Keratinocyte (primary cell): ENCODE measurements around the gene GRIN3A. TPM values are rescaled to one million over a fixed set of nuclear protein-coding genes. Genes with fewer than 3 reads are reported as not detected.

Source experiments
- DNase-seq: peaks from one replicate; pipeline ENCODE4 v3.0.0-alpha.2; 2011; ENCODE audit warnings: low read depth, missing footprints, low spot score
- FAIRE-seq: peaks from 2 replicates; lab custom pipeline; 2011; peaks lifted over from hg19 to GRCh38; lab: Jason Lieb, UNC
- H2AFZ ChIP-seq: 2 replicates; pipeline ENCODE4 v1.6.0; 2012; ENCODE audit warnings: low read length, control low read depth, inconsistent platforms; ENCODE audit not compliant: control insufficient read depth
- H3K27ac ChIP-seq: 2 replicates; pipeline ENCODE4 v1.5.1; 2011; ENCODE audit warnings: low read length; ENCODE audit not compliant: control insufficient read depth, insufficient read depth
- H3K27me3 ChIP-seq: 3 replicates; pipeline ENCODE4 v1.6.0; 2011; ENCODE audit warnings: low read length; ENCODE audit not compliant: control insufficient read depth, insufficient read depth; ENCODE audit errors: extremely low read depth
- H3K36me3 ChIP-seq, 2 experiments: 2 replicates in 1 of 2; 3 replicates in 1 of 2; pipeline ENCODE4 v1.5.1; 2011; ENCODE audit warnings: low read length in 2 of 2, mild to moderate bottlenecking in 1 of 2; ENCODE audit not compliant: control insufficient read depth in 2 of 2, insufficient read depth in 2 of 2; ENCODE audit errors: extremely low read depth in 1 of 2
- H3K4me1 ChIP-seq: 3 replicates; pipeline ENCODE4 v1.5.1; 2011; ENCODE audit warnings: low read length; ENCODE audit not compliant: control insufficient read depth, insufficient read depth; ENCODE audit errors: extremely low read depth
- H3K4me2 ChIP-seq: 3 replicates; pipeline ENCODE4 v1.6.0; 2011; ENCODE audit warnings: low read depth, low read length; ENCODE audit not compliant: control insufficient read depth, insufficient read depth; ENCODE audit errors: extremely low read depth
- H3K4me3 ChIP-seq, 3 experiments: fragments of 200-600 bp in 1 of 3; sonication (generic) in 1 of 3; 2 replicates in 2 of 3; 3 replicates in 1 of 3; pipeline ENCODE4 v1.5.1; 2011 to 2016; ENCODE audit warnings: low read length in 3 of 3, mild to moderate bottlenecking in 3 of 3, control low read depth in 2 of 3, inconsistent platforms in 1 of 3, low read depth in 1 of 3, mixed read lengths in 1 of 3, mixed run types in 1 of 3, moderate library complexity in 1 of 3; ENCODE audit not compliant: control insufficient read depth in 2 of 3, insufficient read depth in 2 of 3; ENCODE audit errors: extremely low read depth in 1 of 3
- H3K79me2 ChIP-seq: 2 replicates; pipeline ENCODE4 v1.6.0; 2012; ENCODE audit warnings: low read length; ENCODE audit not compliant: control insufficient read depth, insufficient read depth
- H3K9ac ChIP-seq: 3 replicates; pipeline ENCODE4 v1.6.0; 2011; ENCODE audit warnings: low read length; ENCODE audit not compliant: control insufficient read depth, insufficient read depth; ENCODE audit errors: extremely low read depth
- H3K9me1 ChIP-seq: 3 replicates; pipeline ENCODE4 v1.6.0; 2011; ENCODE audit warnings: low read length; ENCODE audit not compliant: control insufficient read depth, insufficient read depth; ENCODE audit errors: extremely low read depth
- H3K9me3 ChIP-seq: 2 replicates; pipeline ENCODE4 v1.5.1; 2012; ENCODE audit warnings: low read depth, low read length; ENCODE audit not compliant: control insufficient read depth
- H4K20me1 ChIP-seq: 3 replicates; pipeline ENCODE4 v1.6.0; 2011; ENCODE audit warnings: low read length; ENCODE audit not compliant: control insufficient read depth, insufficient read depth; ENCODE audit errors: extremely low read depth
- EZH2 ChIP-seq: IDR thresholded peaks from one replicate; pipeline ENCODE4 v1.6.1; 2012; ENCODE audit warnings: inconsistent platforms, mild to moderate bottlenecking, low read length, moderate library complexity
- dilution Hi-C: fragments of 300-500 bp; cut with MboI; formaldehyde crosslinking; loops from one replicate; pipeline ENCODE4 v1.7.0; 2020; ENCODE audit warnings: low sequenced_read_pairs; ENCODE audit not compliant: extremely low pct_ligation_motif_present
- polyA plus RNA-seq, 5 experiments: library from polyadenylated mRNA; depleted of rRNA in 3 of 5; stranded (reverse) in 3 of 5; stranded (forward) in 1 of 5; unstranded in 1 of 5; fragments of >200 nt; gene quantifications; 1 replicate in 1 of 5; 2 replicates in 3 of 5; 3 replicates in 1 of 5; pipeline versions ENCODE4 v1.2.1 to v1.2.3, GENCODE V29; 2011 to 2012; ENCODE audit warnings: missing spikeins in 2 of 5, low read depth in 1 of 5, low replicate concordance in 1 of 5
- TF ChIP-seq, protein P1 (sequence below), 3 experiments: IDR thresholded peaks in 1 of 3; conservative IDR thresholded peaks in 1 of 3; optimal IDR thresholded peaks in 1 of 3; 2 replicates in 2 of 3; 3 replicates in 1 of 3; pipeline versions ENCODE3 to v1.5.1; 2011; ENCODE audit warnings: low read length in 3 of 3, mild to moderate bottlenecking in 3 of 3, moderate library complexity in 2 of 3, control low read depth in 1 of 3, inconsistent platforms in 1 of 3; ENCODE audit not compliant: insufficient read depth in 2 of 3; ENCODE audit errors: extremely low read depth in 1 of 3

GRIN3A gene
- polyA plus RNA-seq, 1 donor (not counting 4 experiments of a cell fraction or from before 2014, with no cell fraction given), result not detected

DNA sequence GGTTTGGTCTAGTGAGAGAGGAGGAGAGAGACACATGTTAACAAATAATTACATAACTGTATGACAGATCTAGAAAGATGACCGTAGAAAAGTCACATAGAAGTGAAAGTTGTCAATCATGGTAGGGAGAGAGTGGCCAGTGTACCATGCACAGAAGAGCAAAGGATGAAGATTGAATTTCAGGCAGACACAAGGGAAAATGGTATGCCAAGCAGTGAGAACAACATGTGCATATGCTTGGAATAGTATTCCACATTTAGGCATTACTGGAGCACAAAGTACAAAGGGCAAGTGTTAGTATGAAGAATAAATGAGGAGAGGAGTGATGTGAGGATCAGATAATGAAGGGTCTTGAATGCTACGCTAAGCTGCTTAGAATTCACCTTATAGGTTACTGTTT lies 20.3 kb downstream of the GRIN3A start:
- Histone ChIP-seq H3K4me3 (no peak overlapping the region), H3K27me3 (no peaks in the 10 kb centered on the region), H4K20me1 (no peaks in the 10 kb centered on the region), H3K27ac (no peak overlapping the region), H3K4me1 (no peaks in the 10 kb centered on the region), H3K4me2 (no peak overlapping the region), H3K9me1 (no peaks in the 10 kb centered on the region), H3K36me3 (no peaks in the 10 kb centered on the region), H3K79me2 (no peaks in the 10 kb centered on the region), H3K9ac (no peak overlapping the region), H2AFZ (no peak overlapping the region), H3K9me3 (no peaks in the 10 kb centered on the region)
- TF ChIP-seq, protein P1, sequence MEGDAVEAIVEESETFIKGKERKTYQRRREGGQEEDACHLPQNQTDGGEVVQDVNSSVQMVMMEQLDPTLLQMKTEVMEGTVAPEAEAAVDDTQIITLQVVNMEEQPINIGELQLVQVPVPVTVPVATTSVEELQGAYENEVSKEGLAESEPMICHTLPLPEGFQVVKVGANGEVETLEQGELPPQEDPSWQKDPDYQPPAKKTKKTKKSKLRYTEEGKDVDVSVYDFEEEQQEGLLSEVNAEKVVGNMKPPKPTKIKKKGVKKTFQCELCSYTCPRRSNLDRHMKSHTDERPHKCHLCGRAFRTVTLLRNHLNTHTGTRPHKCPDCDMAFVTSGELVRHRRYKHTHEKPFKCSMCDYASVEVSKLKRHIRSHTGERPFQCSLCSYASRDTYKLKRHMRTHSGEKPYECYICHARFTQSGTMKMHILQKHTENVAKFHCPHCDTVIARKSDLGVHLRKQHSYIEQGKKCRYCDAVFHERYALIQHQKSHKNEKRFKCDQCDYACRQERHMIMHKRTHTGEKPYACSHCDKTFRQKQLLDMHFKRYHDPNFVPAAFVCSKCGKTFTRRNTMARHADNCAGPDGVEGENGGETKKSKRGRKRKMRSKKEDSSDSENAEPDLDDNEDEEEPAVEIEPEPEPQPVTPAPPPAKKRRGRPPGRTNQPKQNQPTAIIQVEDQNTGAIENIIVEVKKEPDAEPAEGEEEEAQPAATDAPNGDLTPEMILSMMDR (optimal IDR thresholded peaks at IDR 0.05 in 1 of 3, IDR thresholded peaks at IDR 0.05 in 1 of 3, conservative IDR thresholded peaks at IDR 0.05 in 1 of 3; ENCODE audit: extremely low read depth in 1 of 3, insufficient read depth in 2 of 3, low read length in 3 of 3), result no peak
- TF ChIP-seq EZH2, result no peak
- dilution Hi-C loops, result no loop called here
- no peak for DNase-seq
- FAIRE-seq, result no peak

DNA sequence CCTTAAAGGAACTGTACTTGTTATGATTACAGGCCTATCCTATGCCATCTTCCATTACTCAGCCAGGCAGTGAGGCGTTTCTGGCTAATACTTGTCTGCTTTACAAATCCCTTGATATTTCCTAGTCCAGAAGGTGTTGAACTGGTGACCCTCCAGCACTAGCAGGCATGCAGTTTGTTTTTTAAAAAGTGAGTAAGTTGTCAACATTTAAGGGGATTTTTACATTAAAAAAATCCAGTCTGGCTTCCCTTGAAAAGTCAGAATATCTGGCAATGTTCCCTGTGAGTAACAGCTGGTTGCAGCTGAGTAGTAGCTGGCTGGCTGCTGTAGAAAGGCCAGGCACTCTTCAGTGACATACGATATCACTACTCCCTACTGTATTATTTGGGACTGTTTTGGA lies 21.8 kb downstream of the GRIN3A start:
- Histone ChIP-seq H3K4me1 (no peaks in the 10 kb centered on the region), H3K27me3 (no peaks in the 10 kb centered on the region), H2AFZ (no peak overlapping the region), H3K4me2 (no peak overlapping the region), H3K9ac (no peak overlapping the region), H4K20me1 (no peaks in the 10 kb centered on the region), H3K4me3 (no peak overlapping the region), H3K79me2 (no peaks in the 10 kb centered on the region), H3K36me3 (no peaks in the 10 kb centered on the region), H3K9me1 (no peaks in the 10 kb centered on the region), H3K9me3 (no peaks in the 10 kb centered on the region), H3K27ac (no peak overlapping the region)
- dilution Hi-C loops, result no loop called here
- no peak for TF ChIP-seq EZH2
- TF ChIP-seq, protein P1 (optimal IDR thresholded peaks at IDR 0.05 in 1 of 3, IDR thresholded peaks at IDR 0.05 in 1 of 3, conservative IDR thresholded peaks at IDR 0.05 in 1 of 3; ENCODE audit: extremely low read depth in 1 of 3, insufficient read depth in 2 of 3, low read length in 3 of 3), result no peak
- FAIRE-seq (no peak), DNase-seq (no peak)
